Stimulated activated CD4-positive, alpha-beta T cell treated with anti-CD3 and anti-CD28 coated beads, Interleukin-1b, Interleukin-23, amount 100 ng/mL, for 48 hours (primary cell): ENCODE measurements around the gene KRTAP10-11.
"Not testable (repeated sequence)": the region's sequence is repeated elsewhere in the genome, so short reads cannot be mapped to it uniquely, and the experiment has no call there.

Source experiments
- DNase-seq: peaks from one replicate; pipeline ENCODE4 v3.0.0-alpha.2; 2020

The KRTAP10-11 gene

GRCh38 chr21:44667612-44668011 is 21.4 kb downstream of the KRTAP10-11 start:
- no peak for DNase-seq

GRCh38 chr21:44670642-44671432 is 24.6 kb downstream of the KRTAP10-11 start:
- no peak for DNase-seq

DNA sequence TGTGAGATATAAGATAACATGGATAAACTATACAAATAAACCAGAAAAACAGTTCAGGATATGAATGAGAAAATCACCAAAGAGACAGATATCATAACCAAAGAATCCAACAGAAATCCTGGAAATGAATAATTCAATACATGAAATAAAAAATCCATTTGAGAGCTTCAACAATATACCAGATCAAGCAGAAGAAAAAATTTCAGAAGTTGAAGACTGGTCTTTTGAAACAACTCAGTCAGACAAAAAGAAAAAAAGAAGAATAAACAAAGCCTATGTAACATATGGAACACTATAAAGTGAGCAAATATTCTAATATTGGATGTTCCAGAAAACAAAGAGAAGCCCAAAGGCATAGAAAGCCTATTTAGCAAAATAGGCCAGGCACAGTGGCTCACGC is 25.7 kb downstream of the KRTAP10-11 start:
- DNase-seq, result no peak

DNA sequence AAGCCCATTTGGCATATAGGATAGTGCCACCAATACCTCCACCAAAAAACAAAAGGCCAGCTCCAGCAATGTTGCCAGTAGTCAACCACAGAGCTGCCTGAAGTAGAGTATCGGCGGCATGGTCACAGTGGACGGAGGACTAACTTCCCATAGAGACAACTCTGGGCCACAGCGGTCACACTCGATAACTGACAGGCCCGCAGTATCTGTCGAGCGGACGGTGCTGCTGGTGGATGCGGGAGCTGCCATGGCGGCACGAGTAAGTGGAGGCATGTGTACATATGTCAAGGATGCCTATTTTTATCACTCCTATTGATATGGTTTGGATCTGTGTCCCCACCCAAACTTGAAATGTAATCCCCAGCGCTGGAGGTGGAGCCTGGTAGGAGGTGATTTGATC is 31.7 kb downstream of the KRTAP10-11 start:
- DNase-seq, result no peak

- DNase-seq, result no peak
These were observed 34.9 kb downstream of the KRTAP10-11 start for GRCh38 chr21:44681152-44681551.

DNA sequence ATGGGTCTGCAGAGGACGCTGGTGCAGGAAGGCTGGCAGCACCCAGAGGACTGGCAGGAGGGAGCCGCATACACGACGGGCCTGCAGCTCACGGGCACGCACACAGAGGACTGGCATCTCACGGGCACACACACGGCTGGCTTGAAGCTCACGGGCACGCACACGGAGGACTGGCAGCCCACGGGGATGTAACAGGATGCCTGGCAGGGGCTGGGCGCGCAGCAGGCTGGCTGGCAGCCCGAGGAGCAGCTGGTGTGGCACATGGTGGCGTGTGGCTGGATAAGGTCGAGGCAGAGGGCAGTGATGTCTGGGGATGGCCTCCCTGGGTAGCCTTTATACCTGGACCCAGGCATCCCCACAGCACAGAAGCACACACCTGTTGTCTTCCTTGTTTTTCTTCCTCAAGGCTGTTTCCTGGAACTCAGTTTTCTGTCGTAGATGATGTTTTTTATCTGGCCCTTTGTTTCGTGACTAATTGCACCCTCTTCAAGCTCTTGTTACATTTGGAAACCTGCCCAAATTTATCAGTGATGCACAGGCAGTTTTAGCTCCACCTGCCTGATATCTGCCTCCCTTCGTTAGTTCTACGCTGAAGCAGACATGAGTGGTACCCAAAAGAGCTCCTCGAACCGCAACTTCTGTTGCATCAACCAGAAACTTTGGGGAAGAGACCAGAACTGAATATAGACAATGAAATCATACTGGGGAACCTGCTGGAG is 35.8 kb downstream of the KRTAP10-11 start, which contains the start of gene KRTAP12-1:
KRTAP12-1 (minus strand) TSS at position 303 of the 719 bp plus-strand sequence; CDS start at position 263, 40 bp downstream.
- no peak for DNase-seq

- no peak for DNase-seq
These were observed 36.5 kb downstream of the KRTAP10-11 start for GRCh38 chr21:44682580-44683151.

- no peak for DNase-seq
These were observed 37.9 kb downstream of the KRTAP10-11 start for GRCh38 chr21:44684077-44684476.

GRCh38 chr21:44684483-44684882 is 38.3 kb downstream of the KRTAP10-11 start:
- no peak for DNase-seq

- not testable (repeated sequence) for DNase-seq
These were observed 38.8 kb downstream of the KRTAP10-11 start for GRCh38 chr21:44685050-44685449.

DNA sequence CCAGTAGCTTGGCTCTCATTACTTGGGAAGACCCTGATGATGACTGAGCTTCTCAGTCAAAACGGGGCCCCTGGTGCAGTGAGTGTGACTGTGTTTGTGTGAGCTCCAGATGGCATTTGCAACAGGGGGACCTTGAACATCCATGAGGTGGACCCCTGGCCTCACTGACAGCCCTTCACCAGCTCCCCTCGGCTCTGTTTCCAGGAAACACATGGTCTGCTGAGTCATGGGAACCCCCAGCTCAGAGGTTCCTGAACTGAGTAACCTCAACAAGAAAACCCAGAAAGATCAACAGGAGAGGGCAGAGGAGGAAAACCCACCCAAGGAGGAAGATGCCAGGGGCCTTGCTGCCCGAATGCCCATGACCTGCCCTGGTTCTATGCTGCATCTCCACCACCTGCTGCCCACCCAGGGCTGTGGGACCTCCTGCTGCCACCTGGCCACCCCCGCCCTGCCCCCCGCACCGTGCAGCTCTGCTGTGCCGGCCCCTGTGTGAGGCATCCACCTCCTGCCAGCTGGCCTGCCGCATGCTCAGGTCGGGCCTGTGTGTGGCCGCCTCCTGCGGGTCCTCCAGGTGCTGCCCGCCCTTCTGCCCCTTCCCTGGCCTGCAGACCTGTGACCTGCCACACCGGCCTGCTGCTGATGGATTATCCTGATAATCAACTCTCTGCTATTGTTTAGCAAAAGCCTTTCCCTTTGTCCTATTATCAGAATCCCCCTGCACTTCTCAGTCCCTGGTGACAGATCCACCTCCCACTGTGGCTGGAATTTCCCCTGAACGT is 40.0 kb downstream of the KRTAP10-11 start:
- no peak for DNase-seq

GRCh38 chr21:44686843-44687561 is 40.8 kb downstream of the KRTAP10-11 start:
- no peak for DNase-seq

DNA sequence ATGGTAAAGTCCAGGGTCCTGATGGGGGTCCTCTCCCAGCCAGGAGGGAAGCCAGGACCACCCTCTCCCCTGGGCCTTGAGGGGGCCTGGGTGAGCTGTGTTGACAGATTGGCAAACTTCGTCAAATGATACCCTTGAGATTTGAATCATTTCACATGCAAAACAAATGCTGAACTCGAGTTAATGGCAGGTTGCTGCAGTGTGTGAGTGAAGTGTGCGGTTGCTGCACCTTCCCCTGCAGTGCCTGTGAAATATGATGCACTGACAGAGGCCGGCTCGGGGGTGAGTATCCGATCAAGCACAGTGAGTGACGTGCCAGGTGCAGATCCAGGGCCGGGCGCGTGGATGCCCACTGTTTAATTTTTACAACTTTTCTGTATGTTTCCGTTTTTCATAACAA is 41.5 kb downstream of the KRTAP10-11 start:
- no peak for DNase-seq

DNA sequence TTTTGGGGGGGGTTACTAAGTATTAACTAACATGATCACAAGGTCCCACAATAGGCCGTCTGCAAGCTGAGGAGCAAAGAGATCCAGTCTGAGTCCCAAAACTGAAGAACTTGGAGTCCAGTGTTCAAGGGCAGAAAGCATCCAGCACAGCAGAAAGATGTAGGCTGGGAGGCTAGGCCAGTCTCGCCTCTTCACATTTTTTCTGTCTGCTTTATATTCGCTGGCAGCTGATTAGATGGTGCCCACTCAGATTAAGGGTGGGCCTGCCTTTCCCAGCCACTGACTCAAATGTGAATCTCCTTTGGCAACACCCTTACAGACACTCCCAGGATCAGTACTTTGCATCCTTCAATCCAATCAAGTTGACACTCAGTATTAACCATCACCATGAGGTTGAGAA is 43.5 kb downstream of the KRTAP10-11 start:
- DNase-seq, result not testable (repeated sequence)

DNA sequence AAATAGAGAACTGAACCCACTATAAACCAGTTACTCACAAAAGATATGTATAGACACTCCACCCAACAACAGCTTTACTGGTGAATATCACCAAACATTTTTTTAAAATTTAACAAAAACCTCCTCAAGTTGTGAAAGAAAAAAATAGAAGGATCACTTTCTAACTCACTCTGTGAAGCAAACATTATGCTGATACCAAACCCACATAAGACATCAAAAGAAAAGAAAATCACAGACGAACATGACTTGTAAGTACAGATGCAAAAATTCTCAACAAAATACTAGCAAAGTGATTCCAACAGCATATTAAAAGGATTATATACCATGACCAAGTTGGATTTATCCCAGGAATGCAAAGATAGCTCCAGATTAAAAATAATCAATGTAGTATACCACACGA is 45.5 kb downstream of the KRTAP10-11 start:
- DNase-seq, result no peak

DNA sequence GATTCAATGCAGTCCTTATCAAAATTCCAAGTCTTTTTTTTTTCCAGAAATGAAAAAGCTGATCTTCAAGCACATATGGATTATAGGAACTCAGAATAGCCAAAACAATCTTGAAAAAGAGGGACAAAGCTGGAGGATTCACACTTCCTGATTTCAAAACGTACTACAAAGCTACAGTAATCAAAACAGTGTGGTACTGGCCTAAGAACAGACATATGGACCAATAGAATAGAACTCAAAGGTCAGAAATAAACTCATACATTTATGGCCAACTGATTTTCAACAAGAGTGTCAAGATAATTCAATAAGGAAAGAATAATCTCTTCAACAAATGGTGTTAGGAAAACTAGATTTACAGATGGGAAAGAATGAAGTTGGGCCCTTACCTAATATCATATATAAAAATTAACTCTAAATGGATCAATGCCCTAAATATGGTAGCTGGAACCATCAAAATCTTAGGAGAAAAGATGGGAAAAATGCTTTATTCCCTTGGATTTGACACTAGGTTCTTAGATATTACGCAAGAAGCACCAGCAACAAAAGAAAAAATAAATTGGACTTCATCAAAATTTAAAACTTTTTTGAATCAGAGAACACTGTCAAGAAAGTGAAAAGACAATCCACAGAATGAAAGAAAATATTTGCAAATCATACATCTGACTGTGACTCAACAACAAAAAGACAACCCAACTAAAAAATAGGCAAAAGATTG is 46.7 kb downstream of the KRTAP10-11 start:
- no peak for DNase-seq

GRCh38 chr21:44694776-44695175 is 48.6 kb downstream of the KRTAP10-11 start:
- no peak for DNase-seq

GRCh38 chr21:44695184-44695583 is 49.0 kb downstream of the KRTAP10-11 start:
- DNase-seq, result no peak

GRCh38 chr21:44695641-44696040 is 49.4 kb downstream of the KRTAP10-11 start:
- no peak for DNase-seq

DNA sequence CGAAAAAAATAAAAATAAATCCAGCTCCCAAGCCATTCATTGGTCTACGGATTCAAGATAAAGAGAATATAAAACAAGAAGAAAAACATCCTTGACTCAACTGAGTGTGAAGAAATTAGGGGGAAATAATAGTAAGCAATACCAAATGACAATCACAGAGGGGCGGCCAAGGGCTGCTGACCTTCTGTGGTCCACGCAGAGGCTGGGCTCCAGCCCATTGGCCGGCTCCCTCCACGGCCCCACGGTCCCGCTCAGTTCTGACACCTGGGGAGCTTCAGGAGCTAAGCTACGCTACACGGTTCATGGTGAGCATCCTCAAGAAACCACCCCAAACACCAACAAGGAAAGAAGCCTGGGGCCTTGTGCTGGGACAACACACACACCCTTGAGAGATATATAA is 50.4 kb downstream of the KRTAP10-11 start:
- DNase-seq, result no peak
